Erythroblast (primary cell): ENCODE measurements around the gene RPL19.
"Not testable (repeated sequence)": the region's sequence is repeated elsewhere in the genome, so short reads cannot be mapped to it uniquely, and the experiment has no call there.

Source experiments
- DNase-seq, 2 experiments: peaks; one replicate each; lab custom pipeline; 2025; lab: John Stamatoyannopoulos, UW
- GATA1 ChIP-seq: IDR thresholded peaks from 2 replicates; pipeline ENCODE4 v1.6.1; 2011; ENCODE audit warnings: low read depth, mild to moderate bottlenecking, control low read depth, low read length, moderate library complexity
- POLR2A ChIP-seq: IDR thresholded peaks from 2 replicates; pipeline ENCODE4 v1.6.1; 2011; ENCODE audit warnings: mild to moderate bottlenecking, low read length

The RPL19 gene

GRCh38 chr17:39166437-39167335, 33.4 kb upstream of the RPL19 start:
- TF ChIP-seq POLR2A: no peak
- no peak for TF ChIP-seq GATA1
- DNase-seq: no peak

DNA sequence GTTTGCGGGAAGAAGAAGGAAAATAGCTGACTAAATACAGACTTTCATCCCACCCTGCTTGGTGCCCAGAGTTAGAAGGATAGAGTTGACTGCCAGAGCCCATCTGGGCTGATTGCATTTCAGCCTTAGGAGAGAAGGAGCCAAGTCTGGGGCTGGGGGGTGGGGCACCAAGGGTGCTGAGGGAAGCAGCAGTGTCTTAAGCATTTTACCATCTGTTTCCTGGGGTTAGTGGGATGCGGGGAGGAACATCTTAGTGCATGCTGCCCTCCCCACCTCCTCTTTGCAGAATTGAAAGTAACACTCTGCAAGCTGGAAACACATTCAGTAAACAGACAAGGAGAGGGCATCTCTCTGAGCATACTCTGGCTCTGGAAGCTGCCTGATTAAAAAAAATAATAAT, 32.6 kb upstream of the RPL19 start:
- DNase-seq: no peak
- TF ChIP-seq POLR2A (no peak), GATA1 (no peak)

DNA sequence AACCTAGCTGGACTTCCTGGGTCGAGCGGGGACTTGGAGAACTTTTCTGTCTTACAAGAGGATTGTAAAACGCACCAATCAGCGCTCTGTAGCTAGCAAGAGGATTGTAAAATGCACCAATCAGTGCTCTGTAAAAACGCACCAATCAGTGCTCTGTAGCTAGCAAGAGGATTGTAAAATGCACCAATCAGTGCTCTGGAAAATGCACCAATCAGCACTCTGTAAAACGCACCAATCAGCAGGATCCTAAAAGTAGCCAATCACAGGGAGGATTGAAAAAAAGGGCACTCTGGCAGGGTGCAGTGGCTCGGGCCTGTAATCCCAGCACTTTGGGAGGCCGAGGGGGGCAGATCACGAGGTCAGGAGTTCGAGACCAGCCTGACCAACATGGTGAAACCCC, 31.6 kb upstream of the RPL19 start:
- DNase-seq: not testable (repeated sequence)

DNA sequence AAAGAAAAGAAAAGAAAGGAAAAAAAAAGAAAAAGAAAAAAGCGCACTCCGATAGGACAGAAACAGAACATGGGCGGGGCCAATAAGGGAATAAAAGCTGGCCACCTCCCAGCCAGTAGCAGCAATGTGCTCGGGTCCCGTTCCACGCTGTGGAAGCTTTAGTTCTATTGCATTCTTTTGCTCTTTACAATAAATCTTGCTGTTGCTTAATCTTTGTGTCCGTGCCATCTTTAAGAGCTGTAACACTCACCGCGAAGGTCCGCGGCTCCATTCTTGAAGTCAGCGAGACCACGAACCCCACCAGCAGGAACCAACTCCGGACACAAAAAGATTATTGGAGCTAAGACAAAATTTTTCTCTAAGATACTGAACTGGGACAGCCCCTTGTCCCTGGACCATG, 31.0 kb upstream of the RPL19 start:
- no peak for TF ChIP-seq GATA1
- TF ChIP-seq POLR2A: no peak
- DNase-seq: no peak

DNA sequence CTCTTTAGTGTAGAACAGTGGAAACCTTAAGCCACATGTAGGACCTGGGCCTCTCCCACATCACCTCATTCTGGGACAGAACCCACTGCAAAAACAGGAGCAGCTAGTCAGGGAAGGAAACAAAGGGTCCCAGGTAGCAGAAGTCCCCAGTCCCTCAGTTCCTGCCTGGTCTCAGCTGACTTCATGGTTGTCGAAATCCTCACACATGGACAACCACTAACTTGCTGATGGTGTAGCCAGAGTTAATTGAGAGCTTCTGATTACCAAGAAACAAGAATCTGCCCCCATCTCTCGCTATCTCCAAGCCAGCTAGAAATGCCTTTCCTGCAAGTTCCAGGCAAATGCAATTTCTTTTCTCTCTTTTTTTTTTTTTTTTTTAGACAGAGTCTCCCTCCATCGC, 30.6 kb upstream of the RPL19 start:
- TF ChIP-seq GATA1: no peak
- TF ChIP-seq POLR2A: no peak
- DNase-seq: no peak

DNA sequence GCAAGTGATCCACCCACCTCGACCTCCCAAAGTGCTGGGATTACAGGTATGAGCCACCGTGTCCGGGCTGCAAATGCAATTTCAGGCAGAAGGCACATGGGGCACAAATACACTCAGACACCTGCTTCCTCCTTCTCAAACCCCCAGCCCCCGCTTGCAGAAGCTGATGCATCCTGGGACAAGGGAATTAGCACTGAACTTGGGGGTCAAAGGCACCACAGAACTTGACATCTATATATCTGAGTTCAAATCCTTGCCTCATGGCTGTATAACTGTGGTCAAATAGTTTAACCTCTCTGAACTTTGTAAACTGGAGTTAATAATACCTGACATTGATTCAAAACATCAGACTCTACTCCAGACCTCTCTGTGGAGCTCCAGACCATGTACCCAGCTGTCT, 30.0 kb upstream of the RPL19 start:
- DNase-seq: no peak
- TF ChIP-seq POLR2A (no peak), GATA1 (no peak)

DNA sequence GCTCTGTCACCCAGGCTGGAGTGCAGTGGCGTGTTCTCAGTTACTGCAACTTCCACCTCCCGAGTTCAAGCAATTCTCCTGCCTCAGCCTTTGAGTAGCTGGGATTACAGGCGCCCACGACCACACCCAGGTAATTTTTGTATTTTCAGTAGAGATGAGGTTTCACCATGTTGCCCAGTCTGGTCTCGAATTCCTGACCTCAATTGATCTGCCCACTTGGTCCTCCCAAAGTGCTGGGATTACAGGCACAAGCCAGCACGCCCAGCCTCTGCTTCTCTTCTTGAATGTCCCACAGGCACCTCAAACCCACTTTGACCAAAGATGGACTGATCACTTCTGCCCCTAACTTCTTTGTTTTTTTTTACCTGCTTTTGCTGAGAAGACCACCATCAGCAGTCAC, 29.5 kb upstream of the RPL19 start:
- TF ChIP-seq POLR2A (no peak), GATA1 (no peak)
- no peak for DNase-seq

GRCh38 chr17:39171933-39172332, 28.1 kb upstream of the RPL19 start:
- DNase-seq: no peak
- no peak for TF ChIP-seq POLR2A
- TF ChIP-seq GATA1: no peak

- DNase-seq: no peak
- no peak for TF ChIP-seq GATA1
- TF ChIP-seq POLR2A: no peak
Observed at GRCh38 chr17:39173080-39173479, 27.0 kb upstream of the RPL19 start.

DNA sequence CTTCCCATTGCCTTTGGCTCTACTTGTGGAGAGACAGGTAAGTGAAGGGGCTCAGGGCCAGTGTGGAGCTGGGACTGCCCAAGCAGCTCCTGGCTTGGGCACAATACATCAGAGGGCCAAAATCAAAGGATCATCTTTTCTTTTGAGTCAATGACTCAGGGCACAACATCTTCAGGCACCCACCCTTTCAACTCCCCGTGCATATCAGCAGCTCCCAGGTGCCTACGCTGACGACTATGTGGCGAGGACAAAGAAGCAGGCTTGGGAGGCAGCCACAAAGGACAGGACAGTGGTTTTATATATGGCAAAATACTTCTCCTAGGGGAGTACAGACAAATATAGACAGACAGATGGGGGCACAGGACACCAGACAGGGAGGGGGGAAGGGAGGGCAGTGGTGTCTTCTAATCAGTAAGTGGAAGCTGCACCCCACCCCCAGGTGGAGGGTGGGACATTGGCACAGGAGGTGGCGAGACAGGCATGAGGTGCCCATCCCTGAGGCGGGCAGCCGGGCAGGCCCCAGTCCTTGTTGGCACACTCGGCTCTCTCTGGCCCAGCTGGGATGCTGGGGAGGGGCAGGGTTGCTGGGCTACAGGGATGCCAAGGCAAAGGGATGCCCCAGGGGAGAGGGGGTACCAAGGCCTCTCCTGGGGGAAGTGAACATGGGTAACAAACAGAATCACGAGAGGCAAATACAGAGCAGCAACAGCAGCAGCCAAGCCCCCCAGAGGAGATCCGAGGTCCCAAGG, 26.4 kb upstream of the RPL19 start:
- TF ChIP-seq GATA1: no peak
- TF ChIP-seq POLR2A: no peak
- no peak for DNase-seq

- DNase-seq: peak; percentile 74 to 86
- TF ChIP-seq GATA1 (no peak), POLR2A (no peak)
Observed at GRCh38 chr17:39174920-39175694, 25.0 kb upstream of the RPL19 start.

DNA sequence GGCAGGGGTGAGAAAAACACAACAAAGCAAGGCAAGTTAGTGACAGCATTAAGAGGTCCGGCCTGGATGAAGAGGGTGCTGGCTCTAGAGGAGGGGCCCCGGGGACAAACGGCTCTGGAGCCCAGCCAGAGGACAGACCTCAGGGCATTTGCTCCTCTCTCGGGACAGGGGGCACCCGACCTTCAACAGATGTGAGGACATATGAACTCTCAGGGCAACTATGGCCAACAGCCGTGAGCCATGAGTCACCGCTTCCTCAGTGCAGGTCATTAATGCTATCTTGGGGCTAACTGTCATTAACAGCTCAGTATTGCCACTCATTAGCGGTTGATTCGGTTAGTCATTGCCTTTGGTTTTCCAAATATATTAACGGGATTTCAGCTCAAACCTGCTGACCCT, 24.4 kb upstream of the RPL19 start:
- TF ChIP-seq POLR2A: no peak
- TF ChIP-seq GATA1: no peak
- peak in 1 of 2 experiments; percentile 14 for DNase-seq

DNA sequence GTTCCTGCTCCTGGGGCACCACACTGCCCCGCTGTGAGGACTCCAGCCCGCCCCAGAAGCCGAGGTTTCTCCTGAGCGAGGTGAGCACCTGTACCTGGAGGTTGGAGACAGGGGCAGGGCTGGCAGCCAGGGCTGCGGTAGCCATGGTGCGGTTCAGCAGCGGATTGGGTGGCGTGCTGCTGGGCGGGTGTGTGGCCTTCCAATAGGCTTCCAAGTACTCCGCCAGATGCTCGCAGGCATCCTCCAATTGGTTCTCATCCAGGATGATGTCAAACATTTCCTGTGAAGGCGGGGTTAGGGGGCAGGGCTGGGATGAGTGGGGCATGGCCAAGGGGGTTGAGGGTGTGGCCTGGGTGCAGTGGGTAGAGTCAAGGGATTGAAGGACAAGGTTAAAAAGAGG, 22.8 kb upstream of the RPL19 start:
- DNase-seq: no peak

DNA sequence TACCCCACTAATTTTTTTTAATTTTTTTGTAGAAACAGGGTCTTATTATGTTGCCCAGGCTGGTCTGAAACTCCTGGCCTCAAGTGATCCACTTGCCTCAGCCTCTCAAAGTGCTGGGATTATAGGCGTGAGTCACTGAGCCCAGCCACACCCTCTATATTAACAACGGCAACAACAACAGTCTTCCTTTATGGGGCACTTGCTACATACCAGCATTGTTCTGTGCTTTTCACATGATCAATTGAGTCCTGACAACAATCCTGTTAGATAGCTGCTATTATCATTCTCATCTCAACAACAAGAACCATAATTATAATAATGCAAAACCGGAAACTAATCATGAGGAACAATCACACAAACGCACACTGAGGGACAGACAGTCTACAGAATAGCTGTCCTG, 21.5 kb upstream of the RPL19 start:
- DNase-seq: no peak
- TF ChIP-seq POLR2A (no peak), GATA1 (no peak)

More for the DNA sequence above, 22.8 kb upstream of the RPL19 start:
- TF ChIP-seq POLR2A: no peak
- no peak for TF ChIP-seq GATA1
